ENCODE data around the gene PPM1D. TPM values are rescaled to one million over a fixed set of nuclear protein-coding genes. Genes with fewer than 3 reads are reported as not detected.

The PPM1D gene
- total RNA-seq, 2 donors from 2014 or later = 6.5 to 15.5 TPM

DNA sequence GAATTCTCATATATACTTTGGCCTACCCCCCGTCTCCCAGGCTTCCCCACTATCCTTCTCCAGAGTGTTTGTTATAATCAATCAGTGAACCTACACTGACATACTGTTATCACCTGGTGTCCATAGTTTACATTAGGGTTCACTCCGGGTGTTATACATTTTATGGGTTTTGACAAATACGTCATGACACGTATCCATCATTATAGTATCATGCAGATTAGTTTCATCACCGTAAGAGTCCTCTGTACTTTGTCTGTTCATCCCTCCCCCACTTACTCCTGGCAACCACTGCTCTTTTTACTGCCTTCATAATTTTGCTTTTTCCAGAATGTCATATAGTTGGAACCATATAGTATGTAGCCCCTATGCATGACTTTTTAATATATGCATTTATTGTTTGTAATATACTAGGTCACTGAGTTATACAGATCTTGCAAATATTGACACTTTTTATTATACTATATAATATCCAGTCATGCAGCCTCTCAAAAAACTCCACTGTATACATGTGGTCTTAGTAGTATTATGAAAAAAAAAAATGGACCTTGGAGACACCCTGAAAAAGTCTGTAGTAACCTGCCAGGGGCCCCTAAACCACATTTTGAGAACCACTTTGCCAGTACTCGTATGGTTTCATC, 28.4 kb downstream of the PPM1D start:
- intact Hi-C loops (cut with DNase I) = no loop called here
- no peak for DNase-seq
- Histone ChIP-seq H3K9me3 (no peaks in the 10 kb centered on the region), H3K36me3 (replicated peaks in 1 of 2; ENCODE audit: insufficient read depth in 1 of 2, low read depth in 2 of 2) (peaks cover 0 to 2% of the 10 kb centered on the region in 2 donors), H3K4me1 (no peaks in the 10 kb centered on the region), H3K27ac (no peak overlapping the region), H3K4me3 (no peak overlapping the region), H3K27me3 (no peaks in the 10 kb centered on the region)
- 75 to 85% methylated on average over 6 of the region's 6 CpGs for WGBS, 2 donors
- ATAC-seq = no peak
- TF ChIP-seq, protein P1, sequence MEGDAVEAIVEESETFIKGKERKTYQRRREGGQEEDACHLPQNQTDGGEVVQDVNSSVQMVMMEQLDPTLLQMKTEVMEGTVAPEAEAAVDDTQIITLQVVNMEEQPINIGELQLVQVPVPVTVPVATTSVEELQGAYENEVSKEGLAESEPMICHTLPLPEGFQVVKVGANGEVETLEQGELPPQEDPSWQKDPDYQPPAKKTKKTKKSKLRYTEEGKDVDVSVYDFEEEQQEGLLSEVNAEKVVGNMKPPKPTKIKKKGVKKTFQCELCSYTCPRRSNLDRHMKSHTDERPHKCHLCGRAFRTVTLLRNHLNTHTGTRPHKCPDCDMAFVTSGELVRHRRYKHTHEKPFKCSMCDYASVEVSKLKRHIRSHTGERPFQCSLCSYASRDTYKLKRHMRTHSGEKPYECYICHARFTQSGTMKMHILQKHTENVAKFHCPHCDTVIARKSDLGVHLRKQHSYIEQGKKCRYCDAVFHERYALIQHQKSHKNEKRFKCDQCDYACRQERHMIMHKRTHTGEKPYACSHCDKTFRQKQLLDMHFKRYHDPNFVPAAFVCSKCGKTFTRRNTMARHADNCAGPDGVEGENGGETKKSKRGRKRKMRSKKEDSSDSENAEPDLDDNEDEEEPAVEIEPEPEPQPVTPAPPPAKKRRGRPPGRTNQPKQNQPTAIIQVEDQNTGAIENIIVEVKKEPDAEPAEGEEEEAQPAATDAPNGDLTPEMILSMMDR (IDR thresholded peaks at IDR 0.05) = no peak
- no peak for TF ChIP-seq POLR2A (IDR thresholded peaks at IDR 0.05)

DNA sequence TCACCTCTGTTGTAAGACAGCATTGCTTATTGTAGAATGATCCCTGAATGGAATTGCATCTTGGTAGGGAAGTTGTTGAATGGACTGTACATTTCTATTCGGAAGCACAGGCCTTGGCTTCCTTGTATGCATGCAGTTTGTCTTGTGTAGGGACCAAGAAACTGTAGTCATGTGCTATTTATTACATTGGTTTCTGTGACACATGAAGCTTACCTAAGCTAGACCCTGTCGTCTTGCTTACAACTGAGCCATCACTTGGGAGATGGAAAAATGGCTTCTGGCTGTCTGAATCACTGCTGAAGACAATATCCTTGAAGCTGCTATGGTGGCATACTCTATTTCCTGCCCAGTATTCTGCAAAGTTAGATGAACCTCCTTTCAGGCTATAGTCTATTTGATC, 29.1 kb downstream of the PPM1D start:
- no peak for ATAC-seq
- H3K36me3 ChIP-seq (replicated peaks in 1 of 2; ENCODE audit: insufficient read depth in 1 of 2, low read depth in 2 of 2) = peaks cover 0 to 2% of the 10 kb centered on the region in 2 donors
- no peak for TF ChIP-seq POLR2A (IDR thresholded peaks at IDR 0.05)
- TF ChIP-seq, protein P1 (IDR thresholded peaks at IDR 0.05) = no peak

DNA sequence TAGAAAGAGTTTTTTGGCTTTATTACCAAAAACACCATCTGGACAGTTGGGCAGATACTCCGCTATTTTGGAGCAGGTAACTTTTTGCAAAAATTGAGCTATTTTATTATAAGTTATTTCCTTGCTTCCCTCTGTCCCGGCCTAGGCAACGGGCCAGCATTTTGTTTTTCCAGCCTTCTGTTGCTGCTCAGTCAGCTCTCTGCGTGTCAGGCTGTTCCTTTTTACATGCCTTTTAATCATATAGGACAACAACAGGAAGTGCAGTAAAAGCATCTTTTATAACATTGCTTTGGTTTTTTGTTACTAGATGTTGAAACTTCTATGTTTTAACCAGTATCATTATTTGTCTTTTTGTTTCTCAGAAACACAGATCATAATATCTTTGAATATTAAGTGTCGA, 30.4 kb downstream of the PPM1D start:
- intact Hi-C loops (cut with DNase I) = no loop called here
- WGBS, 2 donors = 76 to 85% methylated on average over 5 of the region's 5 CpGs
- peaks cover 0 to under 1% of the 10 kb centered on the region in 2 donors for H3K36me3 ChIP-seq (replicated peaks in 1 of 2; ENCODE audit: insufficient read depth in 1 of 2, low read depth in 2 of 2)

More for the DNA sequence above, 29.1 kb downstream of the PPM1D start:
- no peaks in the 10 kb centered on the region for H3K9me3 ChIP-seq
- DNase-seq = no peak
- H3K4me1 ChIP-seq = no peaks in the 10 kb centered on the region
- 65 to 80% methylated on average over 2 of the region's 2 CpGs for WGBS, 2 donors
- no peak overlapping the region for H3K27ac ChIP-seq
- H3K4me3 ChIP-seq = no peak overlapping the region
- intact Hi-C loops (cut with DNase I) = no loop called here
- H3K27me3 ChIP-seq = no peaks in the 10 kb centered on the region

DNA sequence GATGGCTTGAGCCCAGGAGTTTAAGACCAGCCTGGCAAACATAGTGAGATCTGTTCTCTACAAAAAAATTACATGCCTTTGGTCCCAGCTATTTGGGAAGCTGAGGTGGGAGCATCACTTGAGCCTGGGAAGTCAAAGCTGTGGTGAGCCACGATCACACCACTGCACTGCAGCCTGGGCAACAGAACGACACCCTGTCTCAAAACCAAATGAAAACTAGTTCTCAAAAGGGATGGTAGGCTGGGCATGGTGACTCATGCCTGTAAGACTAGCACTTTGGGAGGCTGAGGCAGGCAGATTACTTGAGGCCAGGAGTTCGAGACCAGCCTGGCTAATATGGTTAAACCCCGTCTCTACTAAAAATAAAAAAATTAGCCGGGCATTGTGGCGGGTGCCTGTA, 31.1 kb downstream of the PPM1D start:
- Histone ChIP-seq H3K27ac (no peak overlapping the region), H3K4me3 (no peak overlapping the region), H3K27me3 (no peaks in the 10 kb centered on the region), H3K4me1 (no peaks in the 10 kb centered on the region), H3K9me3 (no peaks in the 10 kb centered on the region), H3K36me3 (replicated peaks in 1 of 2; ENCODE audit: insufficient read depth in 1 of 2, low read depth in 2 of 2) (peaks cover 0 to 4% of the 10 kb centered on the region in 2 donors)
- TF ChIP-seq, protein P1 (IDR thresholded peaks at IDR 0.05) = no peak
- TF ChIP-seq POLR2A (IDR thresholded peaks at IDR 0.05) = no peak
- ATAC-seq (no peak), DNase-seq (no peak)
- WGBS, 2 donors = 97 to 100% methylated on average over 5 to 6 of the region's 6 CpGs
- intact Hi-C loops (cut with DNase I) = no loop called here

More for the DNA sequence above, 30.4 kb downstream of the PPM1D start:
- no peak overlapping the region for H3K27ac ChIP-seq
- no peak overlapping the region for H3K4me3 ChIP-seq
- H3K9me3 ChIP-seq = no peaks in the 10 kb centered on the region
- peak in 1 of 4 donors; percentile 18 for DNase-seq
- H3K27me3 ChIP-seq = no peaks in the 10 kb centered on the region
- ATAC-seq = no peak
- TF ChIP-seq, protein P1 (IDR thresholded peaks at IDR 0.05) = no peak
- TF ChIP-seq POLR2A (IDR thresholded peaks at IDR 0.05) = no peak
- no peaks in the 10 kb centered on the region for H3K4me1 ChIP-seq

DNA sequence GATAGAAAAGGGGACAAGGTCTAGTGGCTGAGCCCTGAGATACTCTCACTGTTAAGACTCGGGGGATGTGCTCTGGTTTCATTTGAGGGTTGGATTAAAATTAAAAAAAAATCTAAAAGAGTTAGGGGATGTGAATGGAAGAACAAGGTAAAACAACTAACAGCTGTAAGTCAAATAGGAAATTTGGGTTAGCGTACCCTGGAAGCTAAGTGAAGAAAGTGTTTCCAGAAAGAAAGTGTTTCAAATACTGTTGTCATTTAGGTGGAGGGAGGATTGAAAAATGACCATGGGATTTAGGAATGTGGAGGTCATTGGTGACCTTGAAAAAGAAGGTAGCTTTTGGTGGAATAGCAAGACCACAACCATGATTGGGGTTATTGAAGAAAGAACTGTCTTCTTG, 37.7 kb downstream of the PPM1D start:
- Histone ChIP-seq H3K4me1 (no peaks in the 10 kb centered on the region), H3K27me3 (no peaks in the 10 kb centered on the region), H3K4me3 (no peak overlapping the region), H3K36me3 (replicated peaks in 1 of 2; ENCODE audit: insufficient read depth in 1 of 2, low read depth in 2 of 2) (peaks cover 0 to 4% of the 10 kb centered on the region in 2 donors), H3K9me3 (no peaks in the 10 kb centered on the region), H3K27ac (no peak overlapping the region)
- WGBS, 2 donors = 85 to 90% methylated on average over 2 of the region's 2 CpGs
- no peak for TF ChIP-seq POLR2A (IDR thresholded peaks at IDR 0.05)
- TF ChIP-seq, protein P1 (IDR thresholded peaks at IDR 0.05) = no peak
- no peak for DNase-seq
- intact Hi-C loops (cut with DNase I) = no loop called here
- ATAC-seq = no peak

All from body of pancreas (tissue), 4 donors.